Measurements from ENCODE around the gene P2RY11. TPM values are rescaled to one million over a fixed set of nuclear protein-coding genes. Genes with fewer than 3 reads are reported as not detected.

The P2RY11 gene
- total and polyA plus RNA-seq, 2 experiments from 2014 or later: 2.7 to 6.1 TPM

GRCh38 chr19:10158071-10158470, 46.6 kb downstream of the P2RY11 start:
- WGBS (ENCODE audit: low lambda C conversion rate, missing lambda C conversion rate): 97% methylated on average over 8 of the region's 8 CpGs

GRCh38 chr19:10158485-10158884, 47.0 kb downstream of the P2RY11 start:
- Histone ChIP-seq H3K9me2 (replicated peaks; ENCODE audit: insufficient read depth) (no peaks in the 10 kb centered on the region), H3K4me3 (no peak overlapping the region), H3K27ac (no peak overlapping the region), H2AFZ (no peak overlapping the region), H3K4me2 (no peak overlapping the region), H3K36me3 (replicated peaks; ENCODE audit: insufficient read depth, low read depth) (no peaks in the 10 kb centered on the region), H3K27me3 (no peaks in the 10 kb centered on the region), H4K20me1 (ENCODE audit: insufficient read depth, poor library complexity, severe bottlenecking) (no peaks in the 10 kb centered on the region), H3K79me2 (no peaks in the 10 kb centered on the region), H3K4me1 (ENCODE audit: insufficient read depth) (no peaks in the 10 kb centered on the region), H3K9me3 (ENCODE audit: low read depth) (no peaks in the 10 kb centered on the region)
- TF ChIP-seq EZH2 (IDR thresholded peaks at IDR 0.05; ENCODE audit: borderline replicate concordance) (no peak), CTCF (IDR thresholded peaks at IDR 0.05; ENCODE audit: poor library complexity) (no peak), EZH2phosphoT487 (IDR thresholded peaks at IDR 0.05; ENCODE audit: low read depth, severe bottlenecking, unreplicated experiment) (no peak)
- 96% methylated on average over 11 of the region's 11 CpGs for WGBS (ENCODE audit: low lambda C conversion rate, missing lambda C conversion rate)
- DNase-seq (ENCODE audit: low spot score): no peak

More at GRCh38 chr19:10158071-10158470, 46.6 kb downstream of the P2RY11 start:
- Histone ChIP-seq H3K4me2 (no peak overlapping the region), H3K27ac (no peak overlapping the region), H3K9me3 (ENCODE audit: low read depth) (no peaks in the 10 kb centered on the region), H3K27me3 (no peaks in the 10 kb centered on the region), H3K4me3 (no peak overlapping the region), H4K20me1 (ENCODE audit: insufficient read depth, poor library complexity, severe bottlenecking) (no peaks in the 10 kb centered on the region), H3K79me2 (no peaks in the 10 kb centered on the region), H3K4me1 (ENCODE audit: insufficient read depth) (no peaks in the 10 kb centered on the region), H2AFZ (no peak overlapping the region), H3K36me3 (replicated peaks; ENCODE audit: insufficient read depth, low read depth) (no peaks in the 10 kb centered on the region), H3K9me2 (replicated peaks; ENCODE audit: insufficient read depth) (no peaks in the 10 kb centered on the region)
- no peak for TF ChIP-seq EZH2 (IDR thresholded peaks at IDR 0.05; ENCODE audit: borderline replicate concordance)
- no peak for TF ChIP-seq CTCF (IDR thresholded peaks at IDR 0.05; ENCODE audit: poor library complexity)
- TF ChIP-seq EZH2phosphoT487 (IDR thresholded peaks at IDR 0.05; ENCODE audit: low read depth, severe bottlenecking, unreplicated experiment): no peak
- DNase-seq (ENCODE audit: low spot score): no peak

- Histone ChIP-seq H3K4me3 (no peak overlapping the region), H3K4me1 (ENCODE audit: insufficient read depth) (no peaks in the 10 kb centered on the region), H3K27me3 (no peaks in the 10 kb centered on the region), H3K9me2 (replicated peaks; ENCODE audit: insufficient read depth) (no peaks in the 10 kb centered on the region), H2AFZ (no peak overlapping the region), H3K9me3 (ENCODE audit: low read depth) (no peaks in the 10 kb centered on the region), H3K79me2 (no peaks in the 10 kb centered on the region), H3K27ac (no peak overlapping the region), H4K20me1 (ENCODE audit: insufficient read depth, poor library complexity, severe bottlenecking) (no peaks in the 10 kb centered on the region), H3K4me2 (no peak overlapping the region), H3K36me3 (replicated peaks; ENCODE audit: insufficient read depth, low read depth) (no peaks in the 10 kb centered on the region)
- TF ChIP-seq EZH2phosphoT487 (IDR thresholded peaks at IDR 0.05; ENCODE audit: low read depth, severe bottlenecking, unreplicated experiment): no peak
- TF ChIP-seq EZH2 (IDR thresholded peaks at IDR 0.05; ENCODE audit: borderline replicate concordance): no peak
- no peak for TF ChIP-seq CTCF (IDR thresholded peaks at IDR 0.05; ENCODE audit: poor library complexity)
- 98% methylated on average over 16 of the region's 16 CpGs for WGBS (ENCODE audit: low lambda C conversion rate, missing lambda C conversion rate)
- no peak for DNase-seq (ENCODE audit: low spot score)
These were observed 48.1 kb downstream of the P2RY11 start for GRCh38 chr19:10159610-10160009.

GRCh38 chr19:10163536-10163935, 52.0 kb downstream of the P2RY11 start:
- 93% methylated on average over 3 of the region's 3 CpGs for WGBS (ENCODE audit: low lambda C conversion rate, missing lambda C conversion rate)
- Histone ChIP-seq H3K4me1 (ENCODE audit: insufficient read depth) (no peaks in the 10 kb centered on the region), H3K9me3 (ENCODE audit: low read depth) (no peaks in the 10 kb centered on the region), H3K27me3 (no peaks in the 10 kb centered on the region), H3K4me2 (no peak overlapping the region), H4K20me1 (ENCODE audit: insufficient read depth, poor library complexity, severe bottlenecking) (no peaks in the 10 kb centered on the region), H3K36me3 (replicated peaks; ENCODE audit: insufficient read depth, low read depth) (no peaks in the 10 kb centered on the region), H3K4me3 (no peak overlapping the region), H3K79me2 (no peaks in the 10 kb centered on the region), H3K27ac (no peak overlapping the region), H3K9me2 (replicated peaks; ENCODE audit: insufficient read depth) (no peaks in the 10 kb centered on the region), H2AFZ (no peak overlapping the region)
- no peak for TF ChIP-seq EZH2 (IDR thresholded peaks at IDR 0.05; ENCODE audit: borderline replicate concordance)
- TF ChIP-seq EZH2phosphoT487 (IDR thresholded peaks at IDR 0.05; ENCODE audit: low read depth, severe bottlenecking, unreplicated experiment): no peak
- TF ChIP-seq CTCF (IDR thresholded peaks at IDR 0.05; ENCODE audit: poor library complexity): no peak
- DNase-seq (ENCODE audit: low spot score): no peak
